GM21723 (cell line): ENCODE measurements around the gene CADM3.

Source experiments
- ATAC-seq: cut with Tn5 transposase; IDR thresholded peaks from one replicate; pipeline ENCODE4 v1.9.1; 2021; ENCODE audit warnings: mild to moderate bottlenecking, moderate library complexity; ENCODE audit not compliant: unreplicated experiment

CADM3 gene

DNA sequence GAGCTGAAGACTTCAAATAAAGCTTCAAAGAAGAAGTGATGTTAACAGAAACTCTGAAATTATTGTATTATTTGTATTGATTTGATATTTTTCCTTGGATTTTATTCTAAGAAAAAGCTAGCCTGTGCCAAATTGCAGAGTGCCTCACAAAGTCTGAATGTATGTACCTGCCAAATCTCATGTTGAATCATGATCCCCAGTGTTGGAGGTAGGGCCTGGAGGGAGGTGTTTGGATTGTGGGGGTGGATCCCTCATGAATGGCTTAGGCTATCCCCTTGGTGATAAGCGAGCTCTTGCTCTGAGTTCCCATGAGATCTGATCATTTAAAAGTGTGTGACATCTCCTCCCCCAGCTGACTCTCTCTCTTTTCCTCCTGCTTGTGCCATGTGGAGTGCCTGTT is 76.9 kb downstream of the CADM3 start:
- no peak for ATAC-seq

DNA sequence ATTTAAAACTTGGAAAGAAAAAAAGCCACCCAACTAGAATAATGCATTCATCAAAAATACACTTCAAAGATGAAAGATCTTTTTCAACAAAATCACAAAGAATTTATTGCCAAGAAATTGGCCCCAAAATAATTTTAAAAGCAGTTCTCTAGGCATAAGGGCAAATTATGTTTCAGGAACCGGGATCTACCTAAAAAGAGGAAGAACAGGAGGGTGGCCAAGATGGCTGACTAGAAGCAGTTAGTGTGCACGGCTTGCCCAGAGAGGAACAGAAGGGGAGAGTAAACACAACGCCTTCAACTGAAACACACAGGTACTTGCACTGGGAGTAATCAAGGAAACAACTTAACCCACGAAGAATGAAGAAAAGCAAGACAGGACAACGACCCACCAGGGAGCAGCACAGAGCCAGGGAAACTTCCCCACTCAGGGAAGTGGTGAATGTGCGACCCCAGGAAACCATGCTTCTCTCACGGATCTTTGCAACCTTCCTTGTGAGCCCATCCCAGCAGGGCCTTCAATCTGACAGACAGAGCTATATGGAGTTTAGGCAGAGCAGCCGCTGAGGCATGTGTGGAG is 79.3 kb downstream of the CADM3 start:
- ATAC-seq: no peak
